SU-DHL-6 (cell line): ENCODE measurements around the gene RAB44.
"Not testable (repeated sequence)": the region's sequence is repeated elsewhere in the genome, so short reads cannot be mapped to it uniquely, and the experiment has no call there.

ENCODE experiments used
- H2AFZ ChIP-seq: fragments of 200-600 bp; sonication (generic); 2 replicates; pipeline ENCODE4 v1.6.1; 2014; ENCODE audit warnings: low read depth, mild to moderate bottlenecking, moderate library complexity, mixed read lengths, antibody characterized with exemption, low read length; ENCODE audit not compliant: severe bottlenecking
- H3F3A ChIP-seq: fragments of 200-600 bp; shearing (Covaris generic); 2 replicates; pipeline ENCODE4 v1.6.0; 2016; ENCODE audit warnings: antibody characterized with exemption, mild to moderate bottlenecking; ENCODE audit not compliant: insufficient read depth
- H3K27ac ChIP-seq: fragments of 200-600 bp; sonication (generic); 2 replicates; pipeline ENCODE4 v1.5.1; 2016; ENCODE audit warnings: low read depth, mild to moderate bottlenecking, low read length, moderate library complexity, mixed read lengths
- H3K27me3 ChIP-seq: fragments of 200-600 bp; sonication (generic), shearing (Covaris generic); 2 replicates; pipeline ENCODE4 v1.6.0; 2014; ENCODE audit warnings: mild to moderate bottlenecking, low read length
- H3K36me3 ChIP-seq: fragments of 200-600 bp; sonication (generic); 2 replicates; pipeline ENCODE4 v1.6.1; 2014; ENCODE audit warnings: mild to moderate bottlenecking, low read length, mixed read lengths
- H3K4me2 ChIP-seq: fragments of 300-600, 200-600 bp; shearing (Covaris generic), sonication (generic); 2 replicates; pipeline ENCODE4 v1.6.0; 2014; ENCODE audit warnings: low read length, low read depth, mild to moderate bottlenecking; ENCODE audit not compliant: poor library complexity, severe bottlenecking
- H3K4me3 ChIP-seq: fragments of 200-600 bp; sonication (generic); 2 replicates; pipeline ENCODE4 v1.5.1; 2014; ENCODE audit warnings: antibody characterized with exemption, low read length, mild to moderate bottlenecking, mixed read lengths; ENCODE audit not compliant: insufficient read depth, poor library complexity, severe bottlenecking
- H3K79me2 ChIP-seq: fragments of 200-600 bp; sonication (generic); 2 replicates; pipeline ENCODE4 v1.6.1; 2014; ENCODE audit warnings: mild to moderate bottlenecking, low read length, moderate library complexity; ENCODE audit not compliant: insufficient read depth
- H3K9ac ChIP-seq: fragments of 200-600 bp; sonication (generic); 2 replicates; pipeline ENCODE4 v1.7.0; 2014; ENCODE audit warnings: mild to moderate bottlenecking, low read length
- H3K9me2 ChIP-seq: fragments of 200-600 bp; sonication (generic); replicated peaks from 2 replicates; pipeline ENCODE4 v1.6.1; 2014; ENCODE audit warnings: low read length; ENCODE audit not compliant: insufficient read depth
- H3K9me3 ChIP-seq: fragments of 200-600 bp; sonication (generic); 2 replicates; pipeline ENCODE4 v1.6.1; 2014; ENCODE audit warnings: low read length, mixed read lengths; ENCODE audit not compliant: insufficient read depth
- H4K20me1 ChIP-seq: fragments of 200-600 bp; sonication (generic); 2 replicates; pipeline ENCODE4 v1.6.1; 2014; ENCODE audit warnings: low read depth, mild to moderate bottlenecking, antibody characterized with exemption, low read length, moderate library complexity, mixed read lengths
- CTCF ChIP-seq: fragments of 200-600 bp; sonication (generic); IDR thresholded peaks from one replicate; pipeline ENCODE4 v1.5.1; 2017; ENCODE audit warnings: antibody characterized with exemption, mild to moderate bottlenecking, low read length, moderate library complexity; ENCODE audit not compliant: insufficient read depth, poor library complexity, severe bottlenecking
- EZH2phosphoT487 ChIP-seq: fragments of 200-600 bp; sonication (generic), shearing (Covaris generic); conservative IDR thresholded peaks from 2 replicates; pipeline ENCODE4 v1.6.1; 2018; ENCODE audit warnings: mild to moderate bottlenecking, antibody characterized with exemption, low read length, moderate library complexity, mixed read lengths

Gene RAB44

GRCh38 chr6:36722879-36723278, 25.3 kb downstream of the RAB44 start:
- Histone ChIP-seq H2AFZ (no peak overlapping the region), H4K20me1 (no peaks in the 10 kb centered on the region), H3K9me3 (no peaks in the 10 kb centered on the region), H3K36me3 (no peaks in the 10 kb centered on the region), H3K27ac (no peak overlapping the region), H3K4me3 (no peak overlapping the region), H3K9ac (no peak overlapping the region), H3K4me2 (no peak overlapping the region), H3K27me3 (no peaks in the 10 kb centered on the region), H3K79me2 (no peaks in the 10 kb centered on the region), H3K9me2 (no peaks in the 10 kb centered on the region), H3F3A (no peaks in the 10 kb centered on the region)
- TF ChIP-seq EZH2phosphoT487, result no peak
- TF ChIP-seq CTCF, result no peak

GRCh38 chr6:36723992-36724391, 26.4 kb downstream of the RAB44 start:
- H2AFZ ChIP-seq, H3K27me3 ChIP-seq, H3F3A ChIP-seq, H3K4me2 ChIP-seq, H4K20me1 ChIP-seq, H3K9me2 ChIP-seq, H3K9ac ChIP-seq, H3K9me3 ChIP-seq, H3K27ac ChIP-seq, H3K79me2 ChIP-seq, H3K4me3 ChIP-seq, H3K36me3 ChIP-seq: not testable (repeated sequence)

- Histone ChIP-seq H3K9ac (no peak overlapping the region), H3K27me3 (no peaks in the 10 kb centered on the region), H3K27ac (no peak overlapping the region), H3K36me3 (no peaks in the 10 kb centered on the region), H4K20me1 (no peaks in the 10 kb centered on the region), H2AFZ (no peak overlapping the region), H3K4me3 (no peak overlapping the region), H3K4me2 (no peak overlapping the region), H3K79me2 (no peaks in the 10 kb centered on the region), H3F3A (no peaks in the 10 kb centered on the region), H3K9me2 (no peaks in the 10 kb centered on the region), H3K9me3 (no peaks in the 10 kb centered on the region)
- TF ChIP-seq EZH2phosphoT487, result no peak
- peak; percentile 67 for TF ChIP-seq CTCF
These were observed 27.1 kb downstream of the RAB44 start for GRCh38 chr6:36724514-36725390.

GRCh38 chr6:36725581-36725980, 28.0 kb downstream of the RAB44 start:
- Histone ChIP-seq H3K4me3 (no peak overlapping the region), H3K79me2 (no peaks in the 10 kb centered on the region), H3K9ac (no peak overlapping the region), H3K9me3 (no peaks in the 10 kb centered on the region), H3K9me2 (no peaks in the 10 kb centered on the region), H3K36me3 (no peaks in the 10 kb centered on the region), H2AFZ (no peak overlapping the region), H3K27me3 (no peaks in the 10 kb centered on the region), H3K4me2 (no peak overlapping the region), H4K20me1 (no peaks in the 10 kb centered on the region), H3F3A (no peaks in the 10 kb centered on the region), H3K27ac (no peak overlapping the region)
- TF ChIP-seq EZH2phosphoT487, result no peak
- no peak for TF ChIP-seq CTCF
